Heart left ventricle (tissue), 16 donors: ENCODE measurements around the gene C14orf180. TPM values are rescaled to one million over a fixed set of nuclear protein-coding genes. Genes with fewer than 3 reads are reported as not detected.

Experiments
- ATAC-seq, 4 donors: fragments of 200-7000 bp; cut with Tn5 transposase; one replicate each; pipeline ENCODE4 v1.9.1; 2020 to 2022; ENCODE audit warnings: moderate library complexity in 4 of 4, mild to moderate bottlenecking in 3 of 4, moderate number of reproducible peaks in 1 of 4
- DNase-seq, 5 donors: peaks; one replicate each; pipeline ENCODE4 v3.0.0-alpha.2; 2020
- H3K27ac ChIP-seq, 12 donors: fragments of 200-600 bp; sonication (generic) in 4 of 12; one replicate each; pipeline versions ENCODE4 v1.5.0 to v1.8.0; 2016 to 2022; ENCODE audit warnings: mild to moderate bottlenecking in 2 of 12
- H3K27me3 ChIP-seq, 9 donors: fragments of 200-600 bp; sonication (generic) in 2 of 9; one replicate each; pipeline versions ENCODE4 v1.5.1 to v1.8.0; 2016 to 2022; ENCODE audit warnings: mild to moderate bottlenecking in 3 of 9
- H3K36me3 ChIP-seq, 9 donors: fragments of 200-600 bp; sonication (generic) in 2 of 9; one replicate each; pipeline versions ENCODE4 v1.5.0 to v1.8.0; 2018 to 2022; ENCODE audit warnings: mild to moderate bottlenecking in 2 of 9
- H3K4me1 ChIP-seq, 12 donors: fragments of 200-600 bp; sonication (generic) in 4 of 12; one replicate each; pipeline versions ENCODE4 v1.5.0 to v1.8.0; 2016 to 2022; ENCODE audit warnings: mild to moderate bottlenecking in 3 of 12
- H3K4me3 ChIP-seq, 12 donors: fragments of 200-600 bp; sonication (generic) in 4 of 12; one replicate each; pipeline versions ENCODE4 v1.5.0 to v1.8.0; 2017 to 2022; ENCODE audit warnings: mild to moderate bottlenecking in 9 of 12, moderate library complexity in 4 of 12
- H3K9me3 ChIP-seq, 12 donors: fragments of 200-600 bp; sonication (generic) in 4 of 12; one replicate each; pipeline versions ENCODE4 v1.5.0 to v1.8.0; 2016 to 2022; ENCODE audit warnings: mild to moderate bottlenecking in 1 of 12
- POLR2A ChIP-seq, 2 donors: fragments of 450-650 bp; IDR thresholded peaks; one replicate each; pipeline ENCODE4 v1.6.1; 2017; ENCODE audit warnings: antibody characterized with exemption in 2 of 2, mild to moderate bottlenecking in 2 of 2, moderate library complexity in 2 of 2
- WGBS, 4 donors: extraction: QIAGEN DNeasy Blood & Tissue Kit in 2 of 4; methylation state at CpG; one replicate each; pipeline versions ENCODE4 v1.1.5 to v1.1.7; 2013 to 2018; 5-methylcytosine and 5-hydroxymethylcytosine counted together
- intact Hi-C, 10 donors: fragments of 100-400 bp; cut with DNase I; formaldehyde crosslinking; loops; one replicate each; pipeline versions ENCODE4 v1.11.1 to v1.14.2; 2022
- polyA plus RNA-seq, 2 donors: library from polyadenylated mRNA; stranded (reverse); fragments of 200-250 nt; gene quantifications; one replicate each; pipeline ENCODE4 v1.2.3, GENCODE V29; 2013
- total RNA-seq, 9 donors: library from RNA; depleted of rRNA in 2 of 9; stranded (reverse); fragments of >200 nt in 2 of 9; fragmentation: NEBNext Ultra II Directional in 3 of 9; extraction: Animal tissue kit (Norgen Biotek cat#: 25700) in 3 of 9; gene quantifications; one replicate each; pipeline versions ENCODE4 v1.1.0 to v1.2.4, GENCODE V29; 2016 to 2023
- TF ChIP-seq, protein P1 (sequence below), 12 donors: fragments of 200-600 bp; sonication (generic) in 4 of 12; IDR thresholded peaks; one replicate each; pipeline versions ENCODE4 v1.5.0 to v1.8.0; 2018 to 2022; ENCODE audit warnings: antibody characterized with exemption in 12 of 12, mild to moderate bottlenecking in 5 of 12
- donor health status: ischemic (EF 13 %, LVEDD 7.1; RV severe dilation, severe dysfunction).
- donor health status: healthy with polysubstance abuse.
- donor health status: DM: no; HTN: yes; CAD: no.
- donor health status: DM: no; HTN: no; CAD: no.
- donor health status: ischemic (EF 25% LVEDD 6.9; RV normal size, moderate dysfunction).
- donor health status: ischemic (EF 25% LVEDD 5.7; RV mildly dilated, moderate dysfunction).
- donor health status: healthy.
- donor health status: DM: yes; HTN: yes; CAD: no.
- donor health status: ischemic (EF 35%, LVEDD 5.7; RV mildly dilated, moderate dysfunction).
- donor health status: nonischemic (EF 11% LVEDD 7.7; RV severe dilation, severe dysfunction).
- donor health status: DM: yes; HTN: yes; CAD: no.
- donor health status: PGD.
- donor health status: ischemic (EF 29% LVEDD 5.4; RV normal size, mild dysfunction).
- donor health status: nonischemic (EF 23%, LVEDD 6.1; RV moderate dilation, normal function).

Gene C14orf180
- total and polyA plus RNA-seq, 11 donors = 11.1 to 170 (median 75.3) TPM

- peaks cover 0 to 11% (median 0%) of the 10 kb centered on the region in 12 donors for H3K4me1 ChIP-seq
- intact Hi-C loops = no loop called here
- peaks cover 0 to 69% (median 19%) of the 10 kb centered on the region in 9 donors for H3K27me3 ChIP-seq
- ATAC-seq (no peak), DNase-seq (peak in 1 of 5 donors; percentile 56)
- TF ChIP-seq POLR2A (IDR thresholded peaks at IDR 0.05) = no peak
- TF ChIP-seq, protein P1, sequence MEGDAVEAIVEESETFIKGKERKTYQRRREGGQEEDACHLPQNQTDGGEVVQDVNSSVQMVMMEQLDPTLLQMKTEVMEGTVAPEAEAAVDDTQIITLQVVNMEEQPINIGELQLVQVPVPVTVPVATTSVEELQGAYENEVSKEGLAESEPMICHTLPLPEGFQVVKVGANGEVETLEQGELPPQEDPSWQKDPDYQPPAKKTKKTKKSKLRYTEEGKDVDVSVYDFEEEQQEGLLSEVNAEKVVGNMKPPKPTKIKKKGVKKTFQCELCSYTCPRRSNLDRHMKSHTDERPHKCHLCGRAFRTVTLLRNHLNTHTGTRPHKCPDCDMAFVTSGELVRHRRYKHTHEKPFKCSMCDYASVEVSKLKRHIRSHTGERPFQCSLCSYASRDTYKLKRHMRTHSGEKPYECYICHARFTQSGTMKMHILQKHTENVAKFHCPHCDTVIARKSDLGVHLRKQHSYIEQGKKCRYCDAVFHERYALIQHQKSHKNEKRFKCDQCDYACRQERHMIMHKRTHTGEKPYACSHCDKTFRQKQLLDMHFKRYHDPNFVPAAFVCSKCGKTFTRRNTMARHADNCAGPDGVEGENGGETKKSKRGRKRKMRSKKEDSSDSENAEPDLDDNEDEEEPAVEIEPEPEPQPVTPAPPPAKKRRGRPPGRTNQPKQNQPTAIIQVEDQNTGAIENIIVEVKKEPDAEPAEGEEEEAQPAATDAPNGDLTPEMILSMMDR (IDR thresholded peaks at IDR 0.05) = no peak
- peak overlapping the region in 1 of 12 donors; percentile 28 for H3K4me3 ChIP-seq
- H3K9me3 ChIP-seq = no peaks in the 10 kb centered on the region
- H3K27ac ChIP-seq = no peak overlapping the region
- WGBS, 4 donors = 19 to 42% (median 32%) methylated on average over 17 to 32 of the region's 32 CpGs
- no peaks in the 10 kb centered on the region for H3K36me3 ChIP-seq
Measured at GRCh38 chr14:104603711-104604401, 24.3 kb downstream of the C14orf180 start.

DNA sequence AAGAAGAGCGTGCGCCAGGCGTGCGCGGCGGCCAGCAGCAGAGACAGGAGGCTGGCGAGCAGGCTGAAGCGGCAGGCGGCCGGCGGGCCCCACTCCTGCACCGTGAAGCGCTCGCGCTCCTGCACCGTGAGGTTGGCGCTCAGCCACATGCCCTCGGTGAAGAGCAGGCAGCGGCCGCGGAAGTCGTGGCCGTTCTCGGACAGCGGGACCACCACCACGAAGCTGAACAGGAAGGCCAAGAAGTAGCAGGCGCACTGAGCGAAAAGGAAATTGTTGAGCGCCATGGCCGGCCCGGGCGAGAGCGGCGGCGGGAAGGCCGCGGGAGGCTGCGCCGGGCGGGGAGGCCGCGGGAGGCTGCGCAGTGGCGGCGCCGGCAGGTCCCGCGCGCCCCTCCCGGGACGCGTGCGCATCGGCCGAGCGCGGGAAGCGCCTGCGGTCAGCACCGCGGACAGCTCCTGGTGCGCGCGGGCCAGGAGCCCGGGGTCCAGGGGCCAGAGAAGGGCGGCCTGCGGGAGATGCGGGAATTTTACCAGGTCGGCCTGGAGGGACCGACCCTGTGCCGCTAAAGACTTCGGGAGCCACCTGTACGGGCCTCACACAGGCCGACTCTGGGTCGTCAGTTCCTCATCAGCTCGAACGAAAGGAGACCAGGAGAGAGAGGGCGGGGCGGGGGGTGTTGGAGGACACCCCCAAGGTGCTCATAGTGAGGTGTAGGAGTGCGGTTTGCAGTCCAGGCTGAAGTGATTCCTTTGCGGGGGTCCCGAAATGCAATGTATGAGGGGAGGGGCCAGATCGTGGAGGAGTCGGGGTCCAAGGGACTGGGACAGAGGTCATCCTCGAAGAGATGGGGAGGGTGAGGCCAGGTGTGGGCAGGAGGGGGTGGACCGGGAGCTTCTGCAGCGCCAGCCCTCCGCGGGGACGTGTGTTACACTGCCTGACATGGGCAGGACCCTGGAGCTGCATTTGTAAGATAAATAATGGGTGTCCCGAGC lies 25.2 kb downstream of the C14orf180 start, which contains the start of gene TMEM179:
Gene TMEM179, minus strand, starts transcription at position 315 of the 992 bp plus-strand sequence. Its CDS starts 31 bp downstream, at position 284.
- H3K9me3 ChIP-seq = no peaks in the 10 kb centered on the region
- peak in 3 of 4 donors; percentile 67 to 84 (median 73) for ATAC-seq
- no peak within 1 kb of the TSS for H3K27ac ChIP-seq
- TF ChIP-seq, protein P1 (IDR thresholded peaks at IDR 0.05) = no peak
- no peak for TF ChIP-seq POLR2A (IDR thresholded peaks at IDR 0.05)
- intact Hi-C loops = no loop called here
- peaks cover 0 to 65% (median 14%) of the 10 kb centered on the region in 9 donors for H3K27me3 ChIP-seq
- peaks cover 0 to 11% (median 0%) of the 10 kb centered on the region in 12 donors for H3K4me1 ChIP-seq
- no peaks in the 10 kb centered on the region for H3K36me3 ChIP-seq
- peak within 1 kb of the TSS in 8 of 12 donors; percentile 13 to 35 (median 24) for H3K4me3 ChIP-seq
- 5 to 13% (median 9%) methylated on average over 55 to 91 of the region's 91 CpGs for WGBS, 4 donors
- peak in 2 of 5 donors; percentile 26 to 56 for DNase-seq

GRCh38 chr14:104609666-104610065 lies 30.1 kb downstream of the C14orf180 start:
- H3K36me3 ChIP-seq = no peaks in the 10 kb centered on the region
- TF ChIP-seq, protein P1 (IDR thresholded peaks at IDR 0.05) = no peak
- no peak for TF ChIP-seq POLR2A (IDR thresholded peaks at IDR 0.05)
- H3K27me3 ChIP-seq = peaks cover 0 to 29% (median 6%) of the 10 kb centered on the region in 9 donors
- no peaks in the 10 kb centered on the region for H3K9me3 ChIP-seq
- no peak overlapping the region for H3K4me3 ChIP-seq
- H3K4me1 ChIP-seq = peaks cover 0 to 3% (median 0%) of the 10 kb centered on the region in 12 donors
- 80 to 88% (median 86%) methylated on average over 7 of the region's 7 CpGs for WGBS, 4 donors
- H3K27ac ChIP-seq = no peak overlapping the region
- intact Hi-C loops = no loop called here
- ATAC-seq = no peak
- no peak for DNase-seq
